GM23338 (cell line): ENCODE data around the gene PPP1R27. TPM values are rescaled to one million over a fixed set of nuclear protein-coding genes. Genes with fewer than 3 reads are reported as not detected.

ENCODE experiments used
- ATAC-seq: fragments of 200-7000 bp; cut with Tn5 transposase; 3 replicates; pipeline ENCODE4 v1.9.1; 2020
- DNase-seq: peaks from one replicate; pipeline ENCODE4 v3.0.0-alpha.2; 2015; ENCODE audit warnings: low spot score
- H2AFZ ChIP-seq: fragments of 200-600 bp; sonication (generic); 2 replicates; pipeline ENCODE4 v1.8.0; 2016; ENCODE audit warnings: antibody characterized with exemption, mild to moderate bottlenecking, moderate library complexity
- H3F3A ChIP-seq: fragments of 200-600 bp; sonication (generic); replicated peaks from 2 replicates; pipeline ENCODE4 v1.8.0; 2017; ENCODE audit warnings: antibody characterized with exemption, mixed run types, low read depth
- H3K27ac ChIP-seq: fragments of 200-600 bp; sonication (generic); 2 replicates; pipeline ENCODE4 v1.6.1; 2016; ENCODE audit warnings: low read depth
- H3K27me3 ChIP-seq: fragments of 200-600 bp; sonication (generic); 2 replicates; pipeline ENCODE4 v1.8.0; 2016; ENCODE audit warnings: mild to moderate bottlenecking, mixed run types, moderate library complexity; ENCODE audit not compliant: insufficient read depth
- H3K36me3 ChIP-seq: fragments of 200-600 bp; sonication (generic); 2 replicates; pipeline ENCODE4 v1.8.0; 2016; ENCODE audit warnings: mild to moderate bottlenecking; ENCODE audit not compliant: insufficient read depth
- H3K4me1 ChIP-seq: fragments of 200-600 bp; sonication (generic); 2 replicates; pipeline ENCODE4 v1.8.0; 2016; ENCODE audit warnings: mild to moderate bottlenecking, moderate library complexity; ENCODE audit not compliant: insufficient read depth
- H3K4me2 ChIP-seq: fragments of 200-600 bp; sonication (generic); 2 replicates; pipeline ENCODE4 v1.7.1; 2017; ENCODE audit warnings: mixed run types
- H3K4me3 ChIP-seq: fragments of 200-600 bp; sonication (generic); 2 replicates; pipeline ENCODE4 v1.6.1; 2016; ENCODE audit warnings: mixed run types
- H3K79me2 ChIP-seq: fragments of 200-600 bp; sonication (generic); replicated peaks from 2 replicates; pipeline ENCODE4 v1.8.0; 2017; ENCODE audit warnings: mild to moderate bottlenecking; ENCODE audit not compliant: insufficient read depth
- H3K9me2 ChIP-seq: fragments of 200-600 bp; sonication (generic); 2 replicates; pipeline ENCODE4 v1.8.0; 2017; ENCODE audit not compliant: insufficient read depth
- H4K20me1 ChIP-seq: fragments of 200-600 bp; sonication (generic); replicated peaks from 2 replicates; pipeline ENCODE4 v1.8.0; 2017; ENCODE audit warnings: mild to moderate bottlenecking; ENCODE audit not compliant: insufficient read depth
- H3K27ac Mint-ChIP-seq: 2 replicates; pipeline ENCODE4 v1.8.0; 2020; ENCODE audit warnings: inconsistent platforms, mild to moderate bottlenecking, moderate library complexity, mixed read lengths
- H3K27me3 Mint-ChIP-seq: 3 replicates; pipeline ENCODE4 v1.8.0; 2022; ENCODE audit warnings: low read depth, mild to moderate bottlenecking, moderate library complexity, mixed read lengths, inconsistent platforms; ENCODE audit not compliant: insufficient read depth, poor library complexity
- H3K36me3 Mint-ChIP-seq: 3 replicates; pipeline ENCODE4 v1.8.0; 2021; ENCODE audit warnings: low read depth, mild to moderate bottlenecking, inconsistent platforms, moderate library complexity, mixed read lengths
- H3K4me1 Mint-ChIP-seq: 3 replicates; pipeline ENCODE4 v1.8.0; 2020; ENCODE audit warnings: mild to moderate bottlenecking, inconsistent platforms, mixed read lengths
- H3K4me3 Mint-ChIP-seq: 3 replicates; pipeline ENCODE4 v1.8.0; 2021; ENCODE audit warnings: moderate library complexity, mild to moderate bottlenecking, inconsistent platforms, mixed read lengths
- H3K9me3 Mint-ChIP-seq: 3 replicates; pipeline ENCODE4 v1.8.0; 2020; ENCODE audit warnings: moderate library complexity, mild to moderate bottlenecking, inconsistent platforms, mixed read lengths
- CREB1 ChIP-seq: fragments of 250-450 bp; sonication (Bioruptor Pico); IDR thresholded peaks from 2 replicates; pipeline ENCODE4 v1.5.0; 2020; ENCODE audit warnings: low read depth, mild to moderate bottlenecking, moderate library complexity
- CTCF ChIP-seq, 2 experiments: fragments of 200-600 bp in 1 of 2; sonication (generic) in 1 of 2; conservative IDR thresholded peaks; 2 replicates each; pipeline versions ENCODE4 v1.5.1 to v1.6.1; 2016 to 2017; ENCODE audit warnings: antibody characterized with exemption in 2 of 2, low read depth in 2 of 2, mild to moderate bottlenecking in 2 of 2, moderate library complexity in 1 of 2
- ETS1 ChIP-seq: IDR thresholded peaks from 2 replicates; pipeline ENCODE4 v1.6.1; 2016; ENCODE audit warnings: antibody characterized with exemption
- EZH2 ChIP-seq: fragments of 200-600 bp; sonication (generic); IDR thresholded peaks from one replicate; pipeline ENCODE4 v1.8.0; 2017; ENCODE audit warnings: antibody characterized with exemption, mild to moderate bottlenecking, low read depth; ENCODE audit not compliant: unreplicated experiment
- EZH2phosphoT487 ChIP-seq: fragments of 200-600 bp; sonication (generic); IDR thresholded peaks from one replicate; pipeline ENCODE4 v1.8.1; 2018; ENCODE audit warnings: antibody characterized with exemption; ENCODE audit not compliant: unreplicated experiment
- JUNB ChIP-seq: IDR thresholded peaks from one replicate; pipeline ENCODE4 v1.6.1; 2016; ENCODE audit warnings: antibody characterized with exemption; ENCODE audit not compliant: unreplicated experiment
- NANOG ChIP-seq: IDR thresholded peaks from 2 replicates; pipeline ENCODE4 v1.6.1; 2016; ENCODE audit warnings: antibody characterized with exemption, borderline replicate concordance
- POLR2AphosphoS5 ChIP-seq: IDR thresholded peaks from 2 replicates; pipeline ENCODE4 v1.6.1; 2016; ENCODE audit warnings: antibody characterized with exemption, low read depth
- REST ChIP-seq: IDR thresholded peaks from one replicate; pipeline ENCODE4 v1.6.1; 2018; ENCODE audit warnings: antibody characterized with exemption; ENCODE audit not compliant: unreplicated experiment
- STAT1 ChIP-seq: IDR thresholded peaks from one replicate; pipeline ENCODE4 v1.6.1; 2016; ENCODE audit warnings: antibody characterized with exemption; ENCODE audit not compliant: unreplicated experiment
- ZNF114 ChIP-seq: fragments of 250-450 bp; sonication (Bioruptor Pico); IDR thresholded peaks from 2 replicates; pipeline ENCODE4 v1.5.0; 2020; ENCODE audit warnings: mild to moderate bottlenecking, moderate library complexity
- ZNF331 ChIP-seq: fragments of 250-450 bp; sonication (Bioruptor Pico); IDR thresholded peaks from 2 replicates; pipeline ENCODE4 v1.5.0; 2020; ENCODE audit warnings: low read depth, mild to moderate bottlenecking, moderate library complexity
- ZNF462 ChIP-seq: fragments of 250-450 bp; sonication (Bioruptor Pico); IDR thresholded peaks from 2 replicates; pipeline ENCODE4 v1.5.0; 2020; ENCODE audit warnings: mild to moderate bottlenecking, moderate library complexity
- polyA plus RNA-seq: library from polyadenylated mRNA; unstranded; fragments of >200 nt; fragmentation: Nextera tagmentation; extraction: Ambion mirVana; gene quantifications from 2 replicates; pipeline ENCODE4 v1.2.1, GENCODE V29; 2016
- total RNA-seq: library from RNA; depleted of rRNA; stranded (reverse); fragments of >200 nt; shearing (Covaris generic); gene quantifications from 2 replicates; pipeline ENCODE4 v1.2.3, GENCODE V29; 2014

Gene PPP1R27
- total and polyA plus RNA-seq, 2 experiments from 2014 or later: 0.65 TPM; not detected in 1

- Histone ChIP-seq H3K9me2 (no peaks in the 10 kb centered on the region), H3K79me2 (peaks cover 67% of the 10 kb centered on the region)
Measured at GRCh38 chr17:81858967-81859905, 24.4 kb upstream of the PPP1R27 start.

More at GRCh38 chr17:81858967-81859905, 24.4 kb upstream of the PPP1R27 start:
- Histone ChIP-seq H4K20me1 (peaks cover 34% of the 10 kb centered on the region), H3K27ac (peak overlapping the region; percentile 86), H3K4me3 (peak overlapping the region; percentile 88), H3K27me3 (no peaks in the 10 kb centered on the region), H3K4me1 (peaks cover 13% of the 10 kb centered on the region), H3F3A (peaks cover 41% of the 10 kb centered on the region), H3K4me2 (peak overlapping the region; percentile 97), H3K36me3 (peaks cover 1% of the 10 kb centered on the region), H2AFZ (no peak overlapping the region)
- Mint-ChIP-seq H3K4me3 (peak overlapping the region; percentile 88), H3K27me3 (peaks cover 21% of the 10 kb centered on the region), H3K36me3 (peaks cover 62% of the 10 kb centered on the region), H3K27ac (peak overlapping the region; percentile 51), H3K4me1 (peaks cover 14% of the 10 kb centered on the region), H3K9me3 (peaks cover 2% of the 10 kb centered on the region; the same call in 2 of the 3 replicates)
- no peak for ATAC-seq
- no peak for TF ChIP-seq STAT1
- no peak for TF ChIP-seq EZH2phosphoT487
- TF ChIP-seq POLR2AphosphoS5: no peak
- no peak for TF ChIP-seq JUNB
- no peak for TF ChIP-seq CREB1 (CRISPR knock-in tag)
- no peak for TF ChIP-seq ZNF114
- no peak for TF ChIP-seq REST
- TF ChIP-seq ZNF462 (CRISPR knock-in tag): no peak
- TF ChIP-seq ZNF331: no peak
- TF ChIP-seq ETS1: no peak
- TF ChIP-seq NANOG: no peak
- TF ChIP-seq CTCF (conservative IDR thresholded peaks at IDR 0.05; ENCODE audit: low read depth in 2 of 2): no peak
- no peak for TF ChIP-seq EZH2
- DNase-seq: no peak
